HEK293T (cell line): ENCODE measurements around the gene HSD17B8.

ENCODE experiments used
- BHLHE40 ChIP-seq: fragments of 450-650 bp; IDR thresholded peaks from 2 replicates; pipeline ENCODE4 v1.6.1; 2016; ENCODE audit warnings: mild to moderate bottlenecking, moderate library complexity, borderline replicate concordance
- CTBP1 ChIP-seq: fragments of 450-650 bp; IDR thresholded peaks from 2 replicates; pipeline ENCODE4 v1.6.1; 2016; ENCODE audit warnings: borderline replicate concordance
- FOXA1 ChIP-seq: fragments of 450-650 bp; IDR thresholded peaks from 2 replicates; pipeline ENCODE4 v1.6.1; 2016; ENCODE audit warnings: mild to moderate bottlenecking
- FOXK2 ChIP-seq: fragments of 450-650 bp; IDR thresholded peaks from 2 replicates; pipeline ENCODE4 v1.6.1; 2016; ENCODE audit warnings: mild to moderate bottlenecking
- FOXM1 ChIP-seq: fragments of 450-650 bp; IDR thresholded peaks from 2 replicates; pipeline ENCODE4 v1.6.1; 2017; ENCODE audit warnings: mild to moderate bottlenecking, borderline replicate concordance
- NFRKB ChIP-seq: fragments of 450-650 bp; IDR thresholded peaks from 2 replicates; pipeline ENCODE4 v1.6.1; 2016; ENCODE audit warnings: mild to moderate bottlenecking, moderate library complexity
- SP1 ChIP-seq: fragments of 450-650 bp; IDR thresholded peaks from 2 replicates; pipeline ENCODE4 v1.6.1; 2017
- SUZ12 ChIP-seq: fragments of 450-650 bp; IDR thresholded peaks from 2 replicates; pipeline ENCODE4 v1.6.1; 2016; ENCODE audit warnings: mild to moderate bottlenecking
- TARDBP ChIP-seq: fragments of 450-650 bp; IDR thresholded peaks from 2 replicates; pipeline ENCODE4 v1.6.1; 2016
- ZNF384 ChIP-seq: fragments of 450-650 bp; IDR thresholded peaks from 2 replicates; pipeline ENCODE4 v1.6.1; 2016
- TF ChIP-seq, protein P1 (sequence below): fragments of 450-650 bp; IDR thresholded peaks from 2 replicates; pipeline ENCODE4 v1.6.1; 2016

DNA sequence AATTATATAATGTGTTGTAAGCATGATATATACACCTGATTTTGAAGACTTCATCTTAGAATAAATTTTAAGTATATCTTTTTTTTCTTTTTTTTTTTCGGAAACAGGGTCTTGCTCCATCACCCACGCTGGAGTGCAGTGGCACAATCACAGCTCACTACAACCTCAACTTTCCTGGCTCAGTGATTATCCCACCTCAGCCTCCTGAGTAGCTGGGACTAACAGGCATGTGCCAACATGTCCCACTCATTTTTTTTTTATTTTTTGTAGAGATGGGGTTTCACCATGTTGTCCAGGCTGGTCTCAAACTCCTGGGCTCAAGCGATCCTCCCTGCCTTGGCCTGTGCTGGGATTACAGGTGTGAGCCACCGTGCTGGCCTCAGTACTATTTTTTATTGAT lies 50.1 kb downstream of the HSD17B8 start:
- TF ChIP-seq NFRKB (no peak), SUZ12 (no peak), CTBP1 (no peak), BHLHE40 (no peak), TARDBP (no peak), SP1 (no peak), ZNF384 (no peak), FOXK2 (no peak), FOXM1 (no peak), FOXA1 (no peak)
- TF ChIP-seq, protein P1, sequence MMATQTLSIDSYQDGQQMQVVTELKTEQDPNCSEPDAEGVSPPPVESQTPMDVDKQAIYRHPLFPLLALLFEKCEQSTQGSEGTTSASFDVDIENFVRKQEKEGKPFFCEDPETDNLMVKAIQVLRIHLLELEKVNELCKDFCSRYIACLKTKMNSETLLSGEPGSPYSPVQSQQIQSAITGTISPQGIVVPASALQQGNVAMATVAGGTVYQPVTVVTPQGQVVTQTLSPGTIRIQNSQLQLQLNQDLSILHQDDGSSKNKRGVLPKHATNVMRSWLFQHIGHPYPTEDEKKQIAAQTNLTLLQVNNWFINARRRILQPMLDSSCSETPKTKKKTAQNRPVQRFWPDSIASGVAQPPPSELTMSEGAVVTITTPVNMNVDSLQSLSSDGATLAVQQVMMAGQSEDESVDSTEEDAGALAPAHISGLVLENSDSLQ, result no peak
